ENCODE measurements around the gene DEFB112. TPM values are rescaled to one million over a fixed set of nuclear protein-coding genes. Genes with fewer than 3 reads are reported as not detected.

The DEFB112 gene
- total RNA-seq, 3 donors from 2014 or later, result not detected

DNA sequence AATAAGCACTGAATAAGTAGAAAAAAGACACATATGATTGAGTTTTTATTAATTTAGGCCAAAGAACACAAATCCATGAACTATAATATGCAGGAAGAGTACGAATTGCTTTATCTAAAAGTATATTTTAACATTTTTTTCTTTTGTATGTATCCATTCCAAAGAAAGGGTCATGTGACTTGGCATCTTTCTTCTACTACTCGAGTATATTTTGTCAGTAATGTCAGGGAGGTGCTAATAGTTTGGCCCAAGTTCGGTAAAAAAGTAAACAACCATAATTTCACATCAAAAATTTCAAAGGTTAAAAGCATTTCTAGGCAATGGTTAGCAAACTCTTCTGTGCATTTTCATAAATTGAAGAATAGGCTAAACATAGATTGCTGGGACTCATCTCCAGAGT is 46.6 kb downstream of the DEFB112 start:
- H3K36me3 ChIP-seq (ENCODE audit: low read depth), result no peaks in the 10 kb centered on the region
- TF ChIP-seq CTCF (IDR thresholded peaks at IDR 0.05), result no peak
- ATAC-seq (no peak), DNase-seq (no peak)
- intact Hi-C loops (cut with DNase I, micrococcal nuclease), result no loop called here
- H3K4me3 ChIP-seq, result no peak overlapping the region
- H3K4me1 ChIP-seq (ENCODE audit: low read depth), result no peaks in the 10 kb centered on the region
- no peaks in the 10 kb centered on the region for H3K9me3 ChIP-seq

- H3K36me3 ChIP-seq (ENCODE audit: low read depth), result no peaks in the 10 kb centered on the region
- DNase-seq (no peak), ATAC-seq (no peak)
- no peak overlapping the region for H3K4me3 ChIP-seq
- no peaks in the 10 kb centered on the region for H3K9me3 ChIP-seq
- no peak for TF ChIP-seq CTCF (IDR thresholded peaks at IDR 0.05)
- H3K4me1 ChIP-seq (ENCODE audit: low read depth), result no peaks in the 10 kb centered on the region
- intact Hi-C loops (cut with DNase I, micrococcal nuclease), result no loop called here
These were observed 54.5 kb downstream of the DEFB112 start for GRCh38 chr6:49995278-49995677.

Other genes with a start within 250 kb of the DEFB112 start
- not detected for gene CRISP1, start 183.4 kb downstream of the DEFB112 start, total RNA-seq
- gene DEFB114, start 85.8 kb downstream of the DEFB112 start, total RNA-seq, result not detected
- gene DEFB113, start 80.3 kb downstream of the DEFB112 start, total RNA-seq, result not detected
- gene DEFB110, start 27.9 kb downstream of the DEFB112 start, total RNA-seq, result not detected